Vagina (tissue), 2 donors: ENCODE results near the gene PDE4C.

Experiments
- POLR2AphosphoS5 ChIP-seq, 2 donors: sonication (generic); formaldehyde crosslinking; IDR thresholded peaks; one replicate each; pipeline ENCODE4 v1.9.0; 2017; ENCODE audit warnings: antibody characterized with exemption in 2 of 2, mild to moderate bottlenecking in 2 of 2, low read depth in 1 of 2; ENCODE audit not compliant: insufficient read depth in 1 of 2
- TF ChIP-seq, protein P1 (sequence below), 3 experiments: fragments of 450-650 bp in 2 of 3; fragments of 200-600 bp in 1 of 3; sonication (generic) in 1 of 3; IDR thresholded peaks; one replicate each; pipeline ENCODE4 v1.5.1; 2017 to 2019; ENCODE audit warnings: antibody characterized with exemption in 3 of 3, mild to moderate bottlenecking in 2 of 3, moderate library complexity in 2 of 3

DNA sequence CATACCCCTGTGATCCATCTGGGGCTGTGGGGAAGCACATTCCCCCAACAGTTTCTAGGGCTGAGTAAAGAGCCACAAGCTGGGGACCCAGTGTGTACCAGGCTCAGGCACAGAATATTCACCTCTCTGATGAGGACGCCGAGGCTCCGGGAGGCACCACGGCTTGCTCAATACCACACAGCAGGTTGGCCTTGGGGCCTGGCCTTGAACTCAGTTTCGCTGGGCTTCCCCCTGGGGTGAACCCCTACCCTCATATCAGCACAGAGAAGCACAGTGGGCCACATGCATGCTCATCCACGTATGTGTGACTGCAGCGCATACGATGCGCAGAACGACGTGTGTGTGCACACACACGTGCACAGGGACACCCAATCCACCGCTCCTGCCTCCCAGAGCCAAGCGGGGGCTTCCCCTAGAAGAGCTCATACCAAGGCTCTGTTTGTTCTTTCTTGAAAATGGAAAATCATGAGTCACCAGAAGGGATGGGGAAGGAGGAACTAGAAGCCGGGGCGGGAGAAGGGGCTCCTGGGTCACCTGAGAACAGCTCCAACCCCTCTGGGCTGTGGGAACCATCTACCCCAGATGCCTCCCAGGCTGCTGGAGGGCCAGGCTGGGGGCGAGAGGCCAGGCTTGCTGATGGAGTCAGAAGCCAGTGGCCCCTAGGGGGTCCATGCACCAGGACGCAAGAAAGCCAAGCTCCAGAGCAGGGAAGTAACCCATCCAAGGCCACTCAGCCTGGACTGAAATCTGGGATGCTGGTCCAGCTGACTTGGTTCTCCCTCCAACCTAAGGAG is 4.9 kb upstream of the PDE4C start:
- TF ChIP-seq, protein P1, sequence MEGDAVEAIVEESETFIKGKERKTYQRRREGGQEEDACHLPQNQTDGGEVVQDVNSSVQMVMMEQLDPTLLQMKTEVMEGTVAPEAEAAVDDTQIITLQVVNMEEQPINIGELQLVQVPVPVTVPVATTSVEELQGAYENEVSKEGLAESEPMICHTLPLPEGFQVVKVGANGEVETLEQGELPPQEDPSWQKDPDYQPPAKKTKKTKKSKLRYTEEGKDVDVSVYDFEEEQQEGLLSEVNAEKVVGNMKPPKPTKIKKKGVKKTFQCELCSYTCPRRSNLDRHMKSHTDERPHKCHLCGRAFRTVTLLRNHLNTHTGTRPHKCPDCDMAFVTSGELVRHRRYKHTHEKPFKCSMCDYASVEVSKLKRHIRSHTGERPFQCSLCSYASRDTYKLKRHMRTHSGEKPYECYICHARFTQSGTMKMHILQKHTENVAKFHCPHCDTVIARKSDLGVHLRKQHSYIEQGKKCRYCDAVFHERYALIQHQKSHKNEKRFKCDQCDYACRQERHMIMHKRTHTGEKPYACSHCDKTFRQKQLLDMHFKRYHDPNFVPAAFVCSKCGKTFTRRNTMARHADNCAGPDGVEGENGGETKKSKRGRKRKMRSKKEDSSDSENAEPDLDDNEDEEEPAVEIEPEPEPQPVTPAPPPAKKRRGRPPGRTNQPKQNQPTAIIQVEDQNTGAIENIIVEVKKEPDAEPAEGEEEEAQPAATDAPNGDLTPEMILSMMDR (IDR thresholded peaks at IDR 0.05) = no peak
- no peak for TF ChIP-seq POLR2AphosphoS5 (IDR thresholded peaks at IDR 0.05; ENCODE audit: insufficient read depth in 1 of 2, low read depth in 1 of 2)
